Measurements from ENCODE around the gene MAP3K4.

DNA sequence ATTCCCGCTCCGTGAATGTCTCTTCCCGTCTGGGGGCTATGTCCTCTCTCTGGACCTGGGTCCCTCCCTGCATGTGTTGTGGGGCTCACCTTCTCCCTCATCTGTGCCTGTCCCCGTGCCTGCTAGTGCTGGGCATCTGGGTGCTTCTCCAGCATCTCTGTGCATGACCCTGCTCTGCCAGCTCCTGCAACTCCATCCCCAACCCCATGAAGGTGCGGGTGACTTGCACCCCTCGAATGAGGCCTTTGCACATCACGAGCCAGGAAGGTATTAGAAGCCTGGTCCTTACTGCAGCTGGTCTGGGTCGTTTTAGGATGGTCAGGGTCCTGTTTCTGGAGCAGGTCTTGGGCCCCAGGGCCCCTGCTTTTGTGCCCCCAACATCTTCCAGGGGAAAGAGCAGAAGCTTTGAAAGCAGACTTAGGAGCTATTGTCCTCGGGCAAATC, 172.6 kb downstream of the MAP3K4 start:
- no peak for TF ChIP-seq POLR2AphosphoS5 (IDR thresholded peaks at IDR 0.05; ENCODE audit: insufficient read depth in 1 of 2, low read depth in 1 of 2)
- TF ChIP-seq, protein P1, sequence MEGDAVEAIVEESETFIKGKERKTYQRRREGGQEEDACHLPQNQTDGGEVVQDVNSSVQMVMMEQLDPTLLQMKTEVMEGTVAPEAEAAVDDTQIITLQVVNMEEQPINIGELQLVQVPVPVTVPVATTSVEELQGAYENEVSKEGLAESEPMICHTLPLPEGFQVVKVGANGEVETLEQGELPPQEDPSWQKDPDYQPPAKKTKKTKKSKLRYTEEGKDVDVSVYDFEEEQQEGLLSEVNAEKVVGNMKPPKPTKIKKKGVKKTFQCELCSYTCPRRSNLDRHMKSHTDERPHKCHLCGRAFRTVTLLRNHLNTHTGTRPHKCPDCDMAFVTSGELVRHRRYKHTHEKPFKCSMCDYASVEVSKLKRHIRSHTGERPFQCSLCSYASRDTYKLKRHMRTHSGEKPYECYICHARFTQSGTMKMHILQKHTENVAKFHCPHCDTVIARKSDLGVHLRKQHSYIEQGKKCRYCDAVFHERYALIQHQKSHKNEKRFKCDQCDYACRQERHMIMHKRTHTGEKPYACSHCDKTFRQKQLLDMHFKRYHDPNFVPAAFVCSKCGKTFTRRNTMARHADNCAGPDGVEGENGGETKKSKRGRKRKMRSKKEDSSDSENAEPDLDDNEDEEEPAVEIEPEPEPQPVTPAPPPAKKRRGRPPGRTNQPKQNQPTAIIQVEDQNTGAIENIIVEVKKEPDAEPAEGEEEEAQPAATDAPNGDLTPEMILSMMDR (IDR thresholded peaks at IDR 0.05), result no peak

All from vagina (tissue), 2 donors.